Right hindlimb (tissue), 1 donor: ENCODE measurements around the gene BLMH.
"Not testable (repeated sequence)": the region's sequence is repeated elsewhere in the genome, so short reads cannot be mapped to it uniquely, and the experiment has no call there.

Experiments used
- DNase-seq: peaks from one replicate; pipeline ENCODE4 v3.0.0-alpha.2; 2018

Gene BLMH

DNA sequence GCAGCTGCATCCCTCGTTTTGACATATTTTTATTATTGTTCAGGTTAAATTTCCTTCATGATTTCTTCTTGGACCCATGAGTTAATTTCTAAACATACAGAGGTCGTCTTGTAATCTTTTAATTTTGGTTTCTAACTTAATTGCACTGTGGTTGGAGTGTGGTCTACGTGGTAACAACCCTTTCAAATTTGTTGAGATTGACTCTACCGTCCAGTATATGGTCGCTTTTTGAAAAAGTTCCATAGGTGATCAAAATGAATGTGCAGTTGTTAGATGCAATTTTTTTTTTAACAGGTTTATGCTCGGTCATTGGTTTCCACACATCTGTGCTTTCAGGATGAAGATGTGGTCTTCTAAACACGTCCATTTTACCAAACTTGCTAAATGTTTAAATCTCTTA is 45.3 kb downstream of the BLMH start:
- DNase-seq: no peak

DNA sequence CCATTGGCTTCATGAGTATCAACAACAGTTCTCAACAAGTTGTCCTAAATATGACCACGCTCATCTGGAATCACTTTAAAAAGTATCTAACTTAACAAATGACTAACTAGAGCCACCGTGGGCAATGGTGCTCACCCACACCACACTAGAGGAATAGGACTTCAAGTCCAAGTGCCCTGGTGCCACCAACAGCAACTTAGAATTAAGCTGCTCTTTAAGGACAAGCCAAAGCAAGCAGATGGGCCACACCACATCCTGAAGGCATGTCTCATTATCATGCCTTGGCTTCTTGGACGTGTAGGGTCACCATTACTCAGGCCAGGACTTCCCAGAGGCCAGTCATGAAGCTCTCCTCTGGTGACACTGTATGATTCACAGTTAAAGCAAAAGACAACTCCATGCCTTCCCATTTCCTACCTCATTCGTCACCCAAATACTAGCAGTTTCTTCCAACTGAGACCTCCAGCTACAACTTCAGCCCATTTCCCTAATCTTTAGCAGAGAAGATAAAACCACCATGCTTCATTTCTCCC is 46.8 kb downstream of the BLMH start:
- no peak for DNase-seq

DNA sequence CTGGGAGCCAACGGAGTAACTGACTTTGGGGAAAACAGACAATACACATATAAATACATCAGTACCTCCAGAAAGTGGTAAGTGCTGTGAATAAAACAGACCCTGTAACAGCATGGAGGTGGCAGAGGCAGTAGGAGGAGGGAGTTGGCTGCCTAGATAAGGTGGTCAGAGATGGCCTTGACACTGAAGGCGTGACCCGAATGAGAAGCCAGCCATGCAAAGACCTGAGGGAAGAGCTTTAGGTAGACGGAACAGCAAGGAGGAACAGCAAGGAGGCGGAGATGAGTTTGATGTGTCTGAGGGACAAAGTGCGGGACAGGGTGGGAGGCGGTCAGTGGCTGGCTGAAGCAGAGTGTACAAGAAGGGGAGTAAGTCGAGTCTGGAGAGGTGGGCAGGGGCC is 48.2 kb downstream of the BLMH start:
- DNase-seq: no peak

DNA sequence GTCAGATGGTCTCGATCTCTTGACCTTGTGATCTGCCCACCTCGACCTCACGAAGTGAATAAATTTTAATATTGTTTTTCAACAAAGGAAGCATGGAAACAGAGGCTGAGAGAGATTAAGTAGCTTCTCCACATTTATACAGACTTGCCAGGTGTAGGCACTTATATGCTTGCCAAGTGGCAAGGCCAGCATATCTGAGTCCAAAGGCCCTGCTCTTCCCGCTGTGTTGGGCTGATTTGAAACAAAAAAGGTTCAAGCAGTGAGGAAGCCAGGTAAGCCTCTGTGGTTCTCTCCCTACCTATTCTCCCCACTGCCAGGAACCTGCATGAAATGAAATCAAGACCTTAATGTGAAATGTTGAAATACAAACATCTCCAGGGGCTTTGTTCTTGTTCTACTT is 48.7 kb downstream of the BLMH start:
- no peak for DNase-seq

DNA sequence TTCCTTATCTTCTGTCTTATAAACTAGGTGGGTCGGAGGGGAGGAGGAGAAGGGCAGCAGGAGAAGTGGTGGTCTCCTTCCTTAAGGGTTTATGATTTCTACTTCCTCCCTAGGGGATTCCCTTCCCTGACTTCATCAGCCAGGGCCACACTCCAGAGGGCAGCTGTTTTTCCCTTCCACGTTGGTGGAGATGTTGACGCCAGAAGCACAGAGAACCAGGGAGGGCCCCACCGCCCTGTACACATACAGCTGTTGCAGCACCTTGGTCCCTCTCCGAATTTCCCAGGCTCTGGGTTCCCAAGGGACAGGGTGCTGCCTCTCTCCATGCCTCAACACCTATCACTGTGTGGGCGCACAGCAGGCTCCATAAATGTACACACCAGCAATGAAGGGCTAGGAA is 50.7 kb downstream of the BLMH start:
- no peak for DNase-seq

DNA sequence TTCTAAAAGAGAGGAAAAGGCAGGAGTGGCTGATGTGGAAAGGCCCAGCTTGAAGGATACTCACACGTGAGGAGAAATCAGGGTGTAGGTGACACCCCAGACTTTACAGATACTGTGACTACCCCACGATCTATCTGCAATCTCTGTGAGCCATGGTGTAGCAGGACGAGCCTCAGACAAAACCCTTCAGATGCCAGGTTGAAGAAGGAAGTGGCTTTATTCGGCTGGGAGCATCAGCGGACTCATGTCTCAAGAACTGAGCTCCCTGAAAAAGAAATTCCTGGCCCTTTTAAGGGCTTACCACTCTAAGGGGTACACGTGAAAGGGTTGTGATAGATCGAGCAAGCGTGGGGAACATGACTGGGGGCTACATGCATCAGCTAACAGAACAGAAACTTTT is 51.6 kb downstream of the BLMH start:
- DNase-seq: no peak

DNA sequence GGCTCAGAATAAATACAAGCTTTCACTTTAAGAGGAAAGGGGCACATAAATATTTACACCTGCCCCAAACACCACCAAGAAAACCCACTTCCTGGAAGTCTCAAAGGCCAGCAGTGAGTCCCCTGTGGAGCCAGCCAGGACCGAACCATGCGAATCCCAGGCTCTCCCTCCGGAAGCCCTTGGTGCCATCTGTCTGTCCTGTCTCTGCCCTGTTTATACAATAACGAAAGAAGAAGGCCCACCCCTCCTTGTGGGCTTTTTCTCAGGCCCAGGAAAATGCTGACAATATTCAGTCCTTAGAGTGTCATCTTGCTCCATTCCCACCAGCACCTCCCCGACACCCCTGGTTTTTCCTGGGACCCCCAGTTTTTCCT is 52.7 kb downstream of the BLMH start:
- no peak for DNase-seq

DNA sequence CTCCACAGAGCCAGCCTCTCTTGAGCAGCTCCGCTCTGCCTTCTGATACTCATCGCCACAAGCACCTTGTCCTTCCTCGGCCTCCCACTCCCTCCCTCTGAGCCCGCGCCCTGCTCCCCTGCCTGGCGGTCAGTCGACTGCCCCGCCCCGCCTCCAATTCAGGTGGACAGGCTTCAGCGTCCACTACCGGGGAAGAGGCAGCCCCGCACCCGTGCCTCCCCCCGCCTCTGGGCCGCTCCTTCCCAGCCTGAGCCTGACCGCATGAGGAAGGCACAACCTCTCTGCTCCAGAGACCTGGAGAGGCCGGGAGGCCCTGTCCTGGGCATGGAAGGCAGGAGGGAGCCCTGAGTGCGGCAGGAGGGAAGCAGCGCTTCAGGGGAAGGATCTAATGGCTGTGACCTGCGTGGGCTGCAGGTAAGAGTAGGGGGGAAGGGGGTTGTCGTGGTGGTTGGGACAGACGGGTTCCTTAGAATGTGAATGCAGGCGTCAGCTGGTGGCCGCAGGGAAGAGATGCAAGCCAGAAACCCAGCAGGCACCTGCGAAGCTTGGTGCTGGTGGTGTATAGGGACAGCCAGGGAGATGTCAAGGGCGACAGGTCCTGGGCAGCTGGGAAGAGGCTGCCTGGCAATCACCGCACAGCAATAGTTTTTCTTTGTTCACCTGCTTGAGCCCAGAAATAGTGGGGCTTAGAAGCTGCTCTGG is 53.2 kb downstream of the BLMH start:
- DNase-seq: no peak

DNA sequence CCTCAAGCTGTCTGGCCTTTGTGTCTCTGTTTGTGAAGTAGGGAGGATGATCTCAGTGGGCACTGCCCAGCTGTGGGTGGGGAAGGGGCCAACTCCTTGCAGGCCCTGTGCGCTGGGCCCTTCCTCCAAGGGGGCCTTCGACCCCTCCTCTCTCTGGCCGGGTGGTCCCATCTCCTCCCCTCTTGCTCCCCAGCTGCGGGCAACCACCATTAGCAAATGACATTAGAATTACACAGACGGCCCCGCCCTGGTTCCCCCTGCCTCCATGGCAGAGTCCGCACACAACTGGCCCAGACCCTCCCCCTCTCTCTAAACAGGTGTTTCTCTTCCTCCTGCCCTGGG is 53.8 kb downstream of the BLMH start:
- DNase-seq: no peak

DNA sequence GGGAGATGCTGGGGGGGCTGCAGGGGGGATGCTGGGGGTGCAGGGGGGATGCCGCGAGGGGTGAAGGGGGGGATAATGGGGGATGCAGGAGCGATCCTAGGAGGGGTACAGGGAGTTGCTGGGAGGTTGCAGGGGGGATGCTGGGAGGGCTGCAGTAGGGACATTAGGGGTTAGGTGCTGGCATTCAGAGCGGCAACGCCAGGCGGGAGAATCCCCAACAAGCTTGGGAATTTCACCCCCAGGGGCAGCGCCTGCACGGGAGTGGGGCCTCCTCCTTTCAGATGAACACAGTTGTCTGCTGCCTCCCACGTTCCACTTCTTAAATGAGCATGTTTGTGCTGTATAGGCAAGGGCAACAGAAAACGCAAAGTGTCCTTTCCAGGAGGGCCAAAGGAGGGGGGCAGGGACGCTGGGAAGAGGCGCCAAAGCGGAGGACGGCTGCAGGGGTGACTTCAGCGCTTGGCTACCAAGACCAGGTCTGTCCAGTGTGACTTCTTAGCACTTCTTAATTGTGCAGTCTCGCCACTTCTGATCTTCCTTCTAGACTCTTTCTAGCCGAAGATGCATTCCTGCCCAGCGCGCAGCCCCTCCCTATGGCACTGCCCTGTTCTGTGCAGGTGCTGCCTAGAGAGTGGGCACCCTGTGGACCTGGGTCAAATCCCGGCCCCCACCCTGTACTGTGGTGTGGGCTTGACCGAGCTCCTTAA is 54.3 kb downstream of the BLMH start:
- DNase-seq: no peak

DNA sequence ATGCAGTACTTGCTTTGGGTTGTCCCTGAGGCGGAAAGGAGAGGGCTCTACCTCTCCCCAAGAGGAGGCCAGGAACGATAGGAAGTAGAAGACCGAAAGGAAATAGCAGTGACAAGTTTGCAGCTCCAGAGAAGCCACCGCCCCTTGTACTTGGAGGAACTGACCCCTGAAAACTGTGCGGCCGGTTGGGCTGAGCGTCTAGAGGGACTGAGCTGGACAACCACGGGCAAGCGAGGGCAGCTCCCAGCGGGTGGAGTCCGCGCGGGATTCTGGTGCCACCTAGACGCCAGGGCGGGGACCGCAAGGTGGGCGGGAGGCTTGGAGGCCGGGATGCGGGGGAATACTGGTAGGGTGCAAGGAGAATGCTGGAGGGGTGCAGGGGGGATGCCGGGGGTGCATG is 55.0 kb downstream of the BLMH start:
- peak; percentile 65 for DNase-seq

DNA sequence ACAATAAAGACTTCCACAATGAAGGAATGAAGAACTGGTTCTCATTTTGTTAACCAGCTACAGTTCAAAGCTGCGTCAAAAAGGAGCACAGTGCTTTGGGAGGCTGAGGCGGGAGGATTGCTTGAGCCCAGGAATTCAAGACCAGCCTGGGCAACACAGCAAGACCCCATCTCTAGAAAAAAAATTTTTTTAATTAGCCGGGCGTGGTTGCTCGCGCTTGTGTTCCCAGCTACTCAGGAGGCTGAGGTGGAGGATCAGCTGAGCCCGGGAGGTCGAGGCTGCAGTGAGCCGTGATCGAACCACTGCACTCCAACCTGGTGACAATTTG is 55.5 kb downstream of the BLMH start:
- no peak for DNase-seq

DNA sequence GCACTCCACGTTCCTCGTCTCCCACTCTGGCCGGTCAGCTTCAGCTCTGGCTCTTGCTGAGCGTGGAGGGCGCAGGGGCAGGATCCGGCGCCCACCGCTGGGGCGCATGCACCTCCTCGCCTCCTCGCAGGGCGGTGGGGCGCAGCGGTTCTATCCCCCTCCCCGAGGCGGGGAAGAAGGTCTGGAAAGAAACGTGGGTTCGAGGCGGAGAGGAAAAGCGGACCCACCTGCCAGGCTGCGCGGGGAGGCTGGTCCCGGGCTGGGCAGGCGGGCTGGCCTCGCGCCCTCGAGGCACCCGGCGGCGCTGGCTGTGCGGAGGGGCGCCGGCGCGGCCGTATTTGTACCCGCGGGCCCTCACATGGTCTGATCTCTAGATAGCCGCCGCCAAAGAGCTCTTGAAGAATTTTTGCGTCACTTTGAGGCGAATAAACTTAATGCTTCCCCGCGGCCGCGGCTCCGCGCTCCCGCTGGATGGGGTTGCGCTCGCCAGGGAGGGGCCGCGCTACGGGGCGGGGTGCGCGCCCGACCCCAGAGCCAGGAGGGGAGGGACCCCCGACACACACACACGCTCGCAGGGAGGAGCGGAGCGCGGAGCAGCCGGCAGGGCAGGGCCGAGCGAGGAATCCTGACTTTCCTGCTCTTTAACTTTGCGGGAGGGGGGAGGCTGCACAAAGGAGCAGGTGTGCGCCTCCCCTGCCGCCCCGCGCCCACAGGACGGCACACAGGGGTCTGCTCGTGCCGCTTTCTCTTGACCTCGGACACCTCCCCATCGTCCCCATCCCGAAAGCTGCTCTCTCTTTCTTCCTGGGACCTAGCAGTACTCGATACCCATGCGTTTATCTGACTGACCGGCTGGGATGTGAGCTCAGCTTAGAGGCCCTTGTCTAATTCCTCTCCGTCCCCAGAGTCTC is 56.1 kb downstream of the BLMH start, which contains the start of gene SLC6A4:
TSS of gene SLC6A4 (minus strand) at position 312 of the 911 bp plus-strand sequence. CDS start 13,739 bp downstream, outside the sequence.
- no peak for DNase-seq

DNA sequence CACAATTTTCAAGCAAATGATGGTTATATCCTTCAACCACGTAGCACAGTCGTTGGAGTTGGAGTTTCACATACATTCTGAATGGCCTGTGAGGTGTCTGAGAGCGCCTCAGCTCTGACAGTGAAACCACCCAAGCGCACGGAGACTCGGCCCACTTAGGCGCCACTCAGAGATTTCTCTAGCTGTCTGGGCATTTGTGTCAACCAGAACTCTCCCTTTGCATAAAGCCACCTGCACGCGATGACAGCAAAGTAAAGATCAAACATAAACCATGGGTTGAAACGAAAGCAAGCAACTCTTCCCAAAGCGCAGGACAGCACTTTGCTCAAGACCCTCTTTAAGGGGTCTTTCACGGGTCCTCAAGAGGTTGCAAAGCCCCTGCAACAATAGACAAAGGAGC is 56.8 kb downstream of the BLMH start:
- no peak for DNase-seq

DNA sequence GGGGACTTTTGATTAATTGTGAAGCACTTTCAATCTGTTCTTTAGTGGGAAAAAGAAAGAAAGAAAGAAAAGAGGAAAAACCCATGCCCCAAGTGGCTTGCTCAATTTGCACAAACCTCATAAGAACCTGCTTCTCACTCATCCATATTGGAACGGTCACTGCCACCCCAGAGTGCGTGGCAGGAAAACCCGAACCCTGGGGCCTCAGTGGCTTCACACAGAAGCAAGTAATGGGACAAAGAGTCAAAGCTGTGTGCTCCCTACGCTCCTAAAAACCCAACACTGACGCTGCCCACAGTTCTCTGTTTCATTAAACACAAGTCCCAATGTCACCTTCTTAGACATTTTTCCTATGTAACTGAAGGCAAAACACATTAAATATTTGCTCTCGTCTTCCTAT is 57.4 kb downstream of the BLMH start:
- no peak for DNase-seq

DNA sequence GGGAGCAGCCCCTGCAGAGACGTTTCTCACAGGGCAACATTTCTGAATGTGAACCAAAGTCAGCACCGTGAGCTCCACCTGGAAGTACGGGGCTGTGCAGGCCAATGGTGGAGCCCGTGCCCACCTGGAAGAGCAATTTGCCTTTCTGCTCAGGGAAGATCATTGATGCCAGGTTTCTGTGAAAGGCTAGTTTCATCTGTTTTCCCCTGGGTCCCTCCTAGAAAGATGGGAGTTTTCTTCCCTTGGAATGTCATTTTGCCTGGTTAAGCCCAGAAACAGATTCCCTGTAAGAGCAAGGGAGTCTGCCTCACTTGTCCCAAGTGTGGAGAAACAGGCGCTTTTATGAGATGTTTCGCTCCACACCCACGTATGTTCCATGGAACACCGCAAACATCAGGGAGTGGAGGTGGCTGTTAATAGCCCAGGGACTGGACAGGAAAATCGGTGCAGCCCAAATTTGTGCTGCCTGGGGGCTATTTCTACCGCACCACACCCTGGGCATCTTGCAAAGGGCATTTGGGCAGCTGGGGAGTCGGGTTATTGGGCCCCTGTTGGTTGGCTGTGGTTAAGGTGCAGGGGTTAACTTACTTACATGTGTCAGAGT is 58.8 kb downstream of the BLMH start:
- DNase-seq: no peak

DNA sequence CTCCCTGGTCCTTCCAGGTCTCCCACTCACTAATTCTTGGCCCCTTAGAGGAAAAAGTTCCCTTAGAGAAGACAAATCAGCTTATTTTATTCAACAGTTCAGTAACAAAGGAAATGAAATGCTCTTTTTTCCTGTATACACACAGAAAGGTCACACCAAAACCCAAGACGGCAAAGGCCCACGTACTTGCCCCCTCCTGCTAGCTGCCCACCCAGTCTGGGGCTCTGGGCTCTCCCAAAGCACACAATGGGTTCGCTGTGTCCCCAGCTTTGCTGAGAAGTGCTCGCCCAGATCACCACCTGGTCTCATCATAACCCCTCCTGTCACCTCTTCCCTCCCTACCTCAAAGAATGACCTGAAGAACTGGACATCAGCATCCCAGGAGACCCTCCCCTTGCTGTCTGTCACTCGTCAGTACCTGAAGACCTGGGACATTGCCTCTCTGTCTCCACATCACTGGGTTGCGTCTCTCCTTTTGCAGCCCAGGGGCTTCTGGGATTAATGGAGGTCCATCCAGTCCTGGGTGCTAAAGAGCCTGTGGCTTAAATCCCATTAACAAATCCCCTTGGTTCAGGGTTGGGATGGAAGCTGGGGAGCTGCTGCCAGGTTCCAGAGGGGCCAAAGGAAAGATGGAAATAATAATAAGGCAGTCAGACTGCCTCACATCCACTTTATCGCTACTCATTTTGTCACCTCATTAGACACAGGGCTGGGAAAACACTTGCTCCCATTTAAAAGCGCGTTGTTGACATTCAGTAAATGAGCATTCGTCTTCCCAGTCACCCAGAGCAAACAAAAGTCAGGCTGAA is 59.5 kb downstream of the BLMH start:
- no peak for DNase-seq

DNA sequence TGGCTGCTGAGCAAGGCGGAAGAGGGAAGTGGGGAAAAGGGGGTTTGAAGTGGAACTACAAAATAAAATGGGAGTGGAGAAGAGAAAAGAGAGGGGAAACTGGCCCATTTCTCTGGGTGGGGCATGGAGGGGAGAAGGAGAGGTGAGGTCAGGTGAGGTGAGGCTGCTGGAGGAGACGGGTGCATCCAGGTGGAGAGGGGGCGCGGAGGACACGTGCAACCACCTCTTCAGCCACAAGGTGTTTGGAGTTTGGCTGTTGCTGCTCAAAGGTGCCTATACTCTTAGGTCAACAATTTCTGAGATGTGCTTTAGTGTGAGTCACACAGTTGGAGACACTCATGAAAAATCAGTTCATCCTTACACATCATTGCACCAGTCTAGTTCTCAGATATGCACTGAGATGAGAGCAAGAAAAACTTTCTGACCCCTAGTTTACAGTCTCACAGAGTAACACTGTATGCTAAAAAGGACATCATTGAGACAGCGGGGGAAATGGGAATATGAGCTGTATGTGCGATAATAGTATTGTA is 61.1 kb downstream of the BLMH start:
- no peak for DNase-seq

DNA sequence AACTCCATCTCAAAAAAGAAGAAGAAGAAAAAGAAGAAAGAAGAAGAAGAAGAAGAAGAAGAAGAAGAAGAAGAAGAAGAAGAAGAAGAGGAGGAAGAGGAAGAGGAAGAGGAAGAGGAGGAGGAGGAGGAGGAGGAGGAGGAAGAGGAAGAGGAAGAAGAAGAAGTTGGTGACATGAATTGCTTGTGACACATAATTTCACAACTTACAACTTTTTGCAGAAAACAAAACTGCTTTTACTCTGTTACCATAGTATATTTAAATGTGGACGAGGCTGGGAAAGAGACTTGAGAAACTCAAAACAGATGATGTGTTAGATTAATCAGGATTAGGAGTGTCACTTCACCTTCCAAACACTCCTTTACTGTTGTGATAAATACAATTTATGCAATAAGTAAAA is 61.7 kb downstream of the BLMH start:
- DNase-seq: not testable (repeated sequence)

DNA sequence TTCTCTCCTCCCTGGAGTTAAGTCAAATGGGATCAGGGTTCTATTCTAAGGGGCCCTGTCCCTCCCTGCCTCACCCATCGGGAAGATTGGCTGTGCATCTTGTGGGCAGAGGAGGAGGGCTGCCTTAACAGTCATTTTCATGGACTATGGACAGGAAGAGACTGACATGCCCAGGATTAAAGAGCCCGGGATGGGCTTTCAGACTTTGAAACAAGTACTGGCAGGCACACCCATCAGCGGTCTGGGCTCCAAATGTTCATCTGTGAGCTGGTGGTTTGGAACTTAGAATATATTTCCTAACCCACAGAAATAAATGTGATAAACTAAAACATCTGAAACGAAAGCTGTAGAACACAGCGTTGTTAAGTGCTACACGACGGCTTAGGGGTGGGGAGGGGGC is 62.7 kb downstream of the BLMH start:
- DNase-seq: no peak

DNA sequence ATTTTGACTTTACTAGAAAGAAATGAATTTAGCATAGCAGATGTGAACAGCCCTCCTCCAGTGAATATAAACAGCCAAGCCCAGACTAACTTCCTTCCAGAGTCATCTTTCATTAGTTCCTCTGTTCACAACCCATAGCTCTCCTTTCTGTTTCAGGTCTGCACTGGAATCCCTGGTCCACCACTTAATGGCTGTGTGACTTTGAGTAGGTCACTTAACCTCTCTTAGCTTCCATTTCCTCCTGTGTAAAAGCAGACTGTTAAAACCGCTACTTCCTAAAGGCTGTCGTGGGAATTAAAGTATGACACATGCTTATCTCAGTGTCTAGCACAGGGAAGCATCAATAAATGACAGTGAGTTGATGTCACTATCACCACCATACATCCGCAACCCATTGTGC is 63.7 kb downstream of the BLMH start:
- no peak for DNase-seq

DNA sequence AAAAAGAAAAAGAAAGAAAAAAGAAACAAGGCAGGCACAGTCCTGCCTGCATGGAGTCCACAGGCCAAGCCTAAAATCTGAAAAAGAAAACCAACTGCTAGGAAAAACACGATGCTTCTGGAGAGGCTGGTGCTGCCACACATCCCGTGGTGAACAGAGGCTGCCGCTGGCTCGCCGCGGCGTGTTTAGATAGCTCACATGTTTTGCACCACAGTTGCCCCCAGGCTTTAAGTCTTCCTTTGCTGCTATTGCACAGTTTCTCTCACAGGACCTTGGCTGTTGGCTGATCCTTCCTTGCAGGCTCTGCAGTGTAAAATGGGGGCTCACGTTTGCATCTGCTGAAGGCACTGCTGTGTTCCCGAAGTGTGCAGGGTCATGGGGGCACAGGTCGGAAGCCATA is 64.9 kb downstream of the BLMH start:
- no peak for DNase-seq
